Tibial nerve (tissue), 4 donors: ENCODE measurements around the gene HAPSTR1. TPM values are rescaled to one million over a fixed set of nuclear protein-coding genes. Genes with fewer than 3 reads are reported as not detected.

Experiments
- DNase-seq, 2 donors: peaks; one replicate each; pipeline ENCODE4 v3.0.0-alpha.2; 2019; ENCODE audit warnings: low spot score in 2 of 2
- H3K27ac ChIP-seq, 4 donors: fragments of 200-600 bp; sonication (generic) in 3 of 4; one replicate each; pipeline ENCODE4 v1.5.1; 2017 to 2019; ENCODE audit warnings: mild to moderate bottlenecking in 1 of 4
- H3K27me3 ChIP-seq, 2 donors: fragments of 200-600 bp; sonication (generic) in 1 of 2; one replicate each; pipeline versions ENCODE4 v1.5.1 to v1.6.0; 2017 to 2019
- H3K36me3 ChIP-seq, 3 donors: fragments of 200-600 bp; sonication (generic); one replicate each; pipeline ENCODE4 v1.5.1; 2018 to 2019
- H3K4me1 ChIP-seq, 4 donors: fragments of 200-600 bp; sonication (generic) in 3 of 4; one replicate each; pipeline ENCODE4 v1.5.1; 2017 to 2019
- H3K4me3 ChIP-seq, 4 donors: fragments of 200-600 bp; sonication (generic) in 3 of 4; one replicate each; pipeline ENCODE4 v1.5.1; 2017 to 2019; ENCODE audit warnings: mild to moderate bottlenecking in 1 of 4, moderate library complexity in 1 of 4
- H3K9me3 ChIP-seq, 4 donors: fragments of 200-600 bp; sonication (generic) in 3 of 4; one replicate each; pipeline ENCODE4 v1.5.1; 2017 to 2019
- EP300 ChIP-seq, 2 donors: sonication (generic); formaldehyde crosslinking; IDR thresholded peaks; one replicate each; pipeline ENCODE4 v1.6.1; 2017; ENCODE audit warnings: antibody characterized with exemption in 2 of 2, mild to moderate bottlenecking in 1 of 2
- POLR2A ChIP-seq, 2 donors: fragments of 450-650 bp; IDR thresholded peaks; one replicate each; pipeline ENCODE4 v1.6.1; 2017; ENCODE audit warnings: antibody characterized with exemption in 2 of 2, mild to moderate bottlenecking in 2 of 2, moderate library complexity in 2 of 2
- WGBS, 2 donors: methylation state at CpG; one replicate each; pipeline ENCODE4 v1.1.5; 2018; 5-methylcytosine and 5-hydroxymethylcytosine counted together
- total RNA-seq, 4 donors: library from RNA; depleted of rRNA; stranded (reverse); fragments of >200 nt; gene quantifications; one replicate each; pipeline ENCODE4 v1.1.0, GENCODE V29; 2016
- TF ChIP-seq, protein P1 (sequence below), 5 experiments: fragments of 200-600 bp in 3 of 5; fragments of 450-650 bp in 2 of 5; sonication (generic) in 3 of 5; IDR thresholded peaks; one replicate each; pipeline ENCODE4 v1.5.1; 2016 to 2019; ENCODE audit warnings: antibody characterized with exemption in 5 of 5, mild to moderate bottlenecking in 3 of 5, moderate library complexity in 2 of 5

HAPSTR1 gene
- total RNA-seq, 4 donors from 2014 or later = 39.9 to 54.3 (median 50.6) TPM

DNA sequence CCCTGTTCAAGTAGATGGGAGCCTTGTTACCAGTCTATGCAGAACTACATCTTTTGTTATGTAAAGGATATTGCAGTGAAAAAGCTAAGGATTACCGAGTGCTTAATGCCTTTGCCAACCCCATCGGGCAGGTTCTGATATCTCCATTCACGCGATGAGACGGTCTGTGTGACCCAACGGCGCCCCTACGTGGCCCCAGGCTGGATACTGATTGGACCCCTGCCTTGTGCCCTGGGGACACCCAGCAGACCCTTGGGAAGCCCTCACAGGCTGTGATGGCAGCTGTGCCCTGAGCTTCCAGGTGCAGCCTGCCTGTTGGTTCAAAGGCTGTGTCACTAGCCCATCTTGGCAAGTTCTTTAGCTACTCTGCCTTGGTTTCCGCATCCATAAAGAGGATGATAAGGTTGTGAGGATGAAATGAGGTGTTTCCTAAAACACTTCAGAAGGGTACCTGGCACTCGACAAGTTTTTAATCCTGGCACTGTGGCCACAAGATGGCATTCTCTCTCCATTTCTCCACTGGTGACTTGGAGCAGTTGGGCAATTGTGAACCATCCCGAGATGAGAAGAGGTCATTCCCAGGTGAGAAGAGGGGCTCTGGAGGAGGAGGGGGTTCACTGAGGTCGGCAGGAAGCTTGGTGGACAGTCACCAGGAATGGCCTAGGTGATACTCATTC, 33.6 kb downstream of the HAPSTR1 start:
- Histone ChIP-seq H3K9me3 (no peaks in the 10 kb centered on the region), H3K36me3 (peaks cover 0 to 36% (median 0%) of the 10 kb centered on the region in 3 donors), H3K4me3 (no peak overlapping the region), H3K27me3 (no peaks in the 10 kb centered on the region), H3K27ac (no peak overlapping the region), H3K4me1 (peaks cover 0 to 66% (median 14%) of the 10 kb centered on the region in 4 donors)
- no peak for DNase-seq
- TF ChIP-seq POLR2A (IDR thresholded peaks at IDR 0.05) (no peak), EP300 (IDR thresholded peaks at IDR 0.05) (no peak)
- TF ChIP-seq, protein P1, sequence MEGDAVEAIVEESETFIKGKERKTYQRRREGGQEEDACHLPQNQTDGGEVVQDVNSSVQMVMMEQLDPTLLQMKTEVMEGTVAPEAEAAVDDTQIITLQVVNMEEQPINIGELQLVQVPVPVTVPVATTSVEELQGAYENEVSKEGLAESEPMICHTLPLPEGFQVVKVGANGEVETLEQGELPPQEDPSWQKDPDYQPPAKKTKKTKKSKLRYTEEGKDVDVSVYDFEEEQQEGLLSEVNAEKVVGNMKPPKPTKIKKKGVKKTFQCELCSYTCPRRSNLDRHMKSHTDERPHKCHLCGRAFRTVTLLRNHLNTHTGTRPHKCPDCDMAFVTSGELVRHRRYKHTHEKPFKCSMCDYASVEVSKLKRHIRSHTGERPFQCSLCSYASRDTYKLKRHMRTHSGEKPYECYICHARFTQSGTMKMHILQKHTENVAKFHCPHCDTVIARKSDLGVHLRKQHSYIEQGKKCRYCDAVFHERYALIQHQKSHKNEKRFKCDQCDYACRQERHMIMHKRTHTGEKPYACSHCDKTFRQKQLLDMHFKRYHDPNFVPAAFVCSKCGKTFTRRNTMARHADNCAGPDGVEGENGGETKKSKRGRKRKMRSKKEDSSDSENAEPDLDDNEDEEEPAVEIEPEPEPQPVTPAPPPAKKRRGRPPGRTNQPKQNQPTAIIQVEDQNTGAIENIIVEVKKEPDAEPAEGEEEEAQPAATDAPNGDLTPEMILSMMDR (IDR thresholded peaks at IDR 0.05) = no peak
- 60 to 75% methylated on average over 12 of the region's 12 CpGs for WGBS, 2 donors

DNA sequence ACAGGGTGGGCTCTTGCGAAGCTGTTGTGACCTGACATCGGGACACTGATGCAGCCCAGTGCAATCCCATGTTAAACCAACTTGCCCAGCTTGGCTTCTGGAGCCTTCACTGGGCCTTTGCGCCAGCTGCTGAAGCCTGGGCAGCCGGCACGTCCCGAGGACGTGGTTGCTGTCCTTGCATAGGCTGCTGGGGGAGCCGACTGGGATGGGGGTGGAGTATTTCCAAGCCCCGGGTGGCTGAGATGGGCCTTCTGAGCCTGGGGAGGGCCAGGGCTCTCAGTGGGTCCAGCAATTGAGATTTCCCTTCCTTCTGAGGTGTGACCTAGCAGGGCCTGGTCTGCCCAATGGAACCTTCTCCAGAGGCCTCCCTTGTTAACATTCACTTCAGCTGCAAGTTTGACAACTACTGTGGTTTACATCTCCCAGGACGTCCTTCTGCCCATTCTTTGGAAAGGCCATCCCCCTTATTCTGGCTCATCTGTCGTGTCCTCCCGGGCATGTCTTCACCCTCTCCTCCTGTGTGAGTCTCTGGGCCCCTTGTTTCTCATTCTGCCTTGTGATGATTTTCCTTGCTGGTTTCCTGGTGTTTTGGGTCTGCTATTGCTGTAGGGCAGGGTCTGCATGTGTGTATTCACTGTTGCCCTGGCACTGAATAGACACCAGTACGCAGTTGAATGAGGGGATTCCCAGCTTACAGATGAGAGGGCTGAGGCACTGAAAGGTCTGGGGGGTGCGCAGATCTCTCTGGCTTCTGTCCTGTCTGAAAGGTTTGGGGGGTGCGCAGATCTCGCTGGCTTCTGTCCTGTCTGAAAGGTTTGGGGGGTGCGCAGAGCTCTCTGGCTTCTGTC, 34.4 kb downstream of the HAPSTR1 start:
- peaks cover 0 to 58% (median 13%) of the 10 kb centered on the region in 4 donors for H3K4me1 ChIP-seq
- TF ChIP-seq POLR2A (IDR thresholded peaks at IDR 0.05) = no peak
- TF ChIP-seq, protein P1 (IDR thresholded peaks at IDR 0.05) = no peak
- no peak for TF ChIP-seq EP300 (IDR thresholded peaks at IDR 0.05)
- WGBS, 2 donors = 68 to 72% methylated on average over 8 to 11 of the region's 17 CpGs
- no peak for DNase-seq
- peaks cover 0 to 36% (median 0%) of the 10 kb centered on the region in 3 donors for H3K36me3 ChIP-seq
- no peak overlapping the region for H3K4me3 ChIP-seq
- no peak overlapping the region for H3K27ac ChIP-seq
- H3K9me3 ChIP-seq = no peaks in the 10 kb centered on the region
- H3K27me3 ChIP-seq = no peaks in the 10 kb centered on the region

DNA sequence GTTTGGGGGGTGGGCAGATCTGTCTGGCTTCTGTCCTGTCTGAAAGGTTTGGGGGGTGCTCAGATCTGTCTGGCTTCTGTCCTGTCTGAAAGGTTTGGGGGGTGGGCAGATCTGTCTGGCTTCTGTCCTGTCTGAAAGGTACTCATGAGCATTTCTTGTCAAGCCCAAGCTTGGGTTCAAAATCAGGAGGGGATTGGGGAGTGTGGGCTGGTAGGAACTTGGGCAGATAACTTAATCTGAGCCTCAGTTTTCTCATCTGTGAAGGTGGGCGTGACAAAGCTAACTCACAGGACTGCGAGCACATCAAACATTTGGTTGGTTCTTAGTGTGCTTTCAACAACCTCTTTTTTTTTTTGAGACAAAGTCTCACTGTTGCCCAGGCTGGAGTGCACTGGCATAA, 35.2 kb downstream of the HAPSTR1 start:
- Histone ChIP-seq H3K27ac (no peak overlapping the region), H3K36me3 (peaks cover 0 to 35% (median 0%) of the 10 kb centered on the region in 3 donors), H3K27me3 (no peaks in the 10 kb centered on the region), H3K9me3 (no peaks in the 10 kb centered on the region), H3K4me1 (peaks cover 0 to 55% (median 13%) of the 10 kb centered on the region in 4 donors), H3K4me3 (no peak overlapping the region)
- WGBS, 2 donors = 72 to 78% methylated on average over 2 of the region's 2 CpGs
- no peak for TF ChIP-seq EP300 (IDR thresholded peaks at IDR 0.05)
- TF ChIP-seq POLR2A (IDR thresholded peaks at IDR 0.05) = no peak
- TF ChIP-seq, protein P1 (IDR thresholded peaks at IDR 0.05) = no peak
- DNase-seq = no peak

DNA sequence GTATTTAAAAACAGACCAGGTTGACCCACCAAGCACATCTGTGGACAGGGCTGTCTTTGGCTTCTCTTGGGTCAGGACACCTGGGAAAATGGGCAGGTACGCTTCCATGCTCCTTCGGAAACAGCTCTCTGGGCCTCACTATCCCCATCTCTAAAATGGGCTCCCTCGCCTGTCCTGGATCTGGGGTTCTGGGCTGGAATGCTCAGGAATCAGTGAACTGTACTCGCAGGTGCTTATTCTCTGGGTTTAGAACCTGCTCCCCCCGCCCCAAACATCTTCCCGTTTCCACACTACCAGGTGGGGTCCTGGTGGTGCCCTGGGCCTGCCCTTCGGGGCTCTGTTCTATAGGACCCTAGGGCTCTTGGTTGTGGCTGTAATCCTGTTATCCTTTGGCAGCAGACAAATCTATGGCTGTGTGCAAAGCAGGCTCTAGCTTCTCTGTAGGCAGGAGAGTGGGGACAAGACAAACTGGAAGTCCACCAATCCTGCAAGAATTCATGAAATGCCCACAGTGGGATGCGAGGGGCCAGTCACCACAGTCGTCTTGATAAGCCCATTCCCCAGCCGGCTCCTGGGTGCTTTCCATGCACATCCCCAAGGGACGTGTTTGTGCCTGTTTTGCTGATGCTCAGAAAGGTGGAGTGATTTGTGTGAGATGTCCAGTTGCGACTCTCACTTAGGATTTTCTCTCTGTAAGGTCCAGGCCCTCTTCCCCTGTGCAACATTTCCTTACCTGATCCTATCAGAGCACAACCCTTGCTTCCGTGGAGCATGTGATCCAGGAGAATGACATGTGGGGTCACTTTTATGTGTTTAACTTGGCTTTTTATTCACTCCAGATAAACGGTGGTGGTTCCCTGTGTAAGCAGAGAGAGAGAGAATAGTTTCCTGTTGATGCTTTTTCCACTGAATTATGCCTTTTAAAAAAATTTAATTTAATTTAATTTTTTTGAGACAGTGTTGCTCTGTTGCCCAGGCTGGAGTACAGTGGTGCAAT, 37.2 kb downstream of the HAPSTR1 start:
- Histone ChIP-seq H3K9me3 (no peaks in the 10 kb centered on the region), H3K36me3 (peaks cover 0 to 15% (median 0%) of the 10 kb centered on the region in 3 donors), H3K27me3 (no peaks in the 10 kb centered on the region), H3K27ac (no peak overlapping the region), H3K4me3 (no peak overlapping the region), H3K4me1 (peaks cover 0 to 41% (median 11%) of the 10 kb centered on the region in 4 donors)
- whole genome bisulfite sequencing, 2 donors = 73% methylated on average over 14 of the region's 14 CpGs
- TF ChIP-seq POLR2A (IDR thresholded peaks at IDR 0.05) (no peak), EP300 (IDR thresholded peaks at IDR 0.05) (no peak)
- TF ChIP-seq, protein P1 (IDR thresholded peaks at IDR 0.05) = no peak
- DNase-seq = no peak
